Mesodermal cell (in vitro differentiated cells): ENCODE results near the gene MESP2.
"Not testable (repeated sequence)": the region's sequence is repeated elsewhere in the genome, so short reads cannot be mapped to it uniquely, and the experiment has no call there.

Source experiments
- H3K27ac ChIP-seq: 2 replicates; pipeline ENCODE4 v1.7.0; 2013; ENCODE audit warnings: mild to moderate bottlenecking, low read depth, low read length, moderate library complexity; ENCODE audit not compliant: severe bottlenecking
- H3K36me3 ChIP-seq: 2 replicates; pipeline ENCODE4 v1.7.1; 2013; ENCODE audit warnings: mild to moderate bottlenecking, low read length, moderate library complexity; ENCODE audit not compliant: control insufficient read depth, insufficient read depth
- H3K4me1 ChIP-seq: one replicate; pipeline ENCODE4 v1.7.1; 2013; ENCODE audit warnings: mild to moderate bottlenecking, low read length; ENCODE audit not compliant: insufficient read depth, control insufficient read depth, poor library complexity, severe bottlenecking
- H3K4me3 ChIP-seq: 2 replicates; pipeline ENCODE4 v1.7.0; 2013; ENCODE audit warnings: low read length, control low read depth, mild to moderate bottlenecking; ENCODE audit not compliant: insufficient read depth, poor library complexity, severe bottlenecking; ENCODE audit errors: extremely low read depth
- H3K9me3 ChIP-seq: 2 replicates; pipeline ENCODE4 v1.7.1; 2013; ENCODE audit warnings: mild to moderate bottlenecking, low read length, moderate library complexity; ENCODE audit not compliant: control insufficient read depth
- WGBS, 2 experiments: methylation state at CpG; one replicate each; pipeline ENCODE4 v1.1.5; 2013; ENCODE audit warnings: missing lambda C conversion rate in 2 of 2; ENCODE audit not compliant: insufficient coverage in 2 of 2; 5-methylcytosine and 5-hydroxymethylcytosine counted together

MESP2 gene

DNA sequence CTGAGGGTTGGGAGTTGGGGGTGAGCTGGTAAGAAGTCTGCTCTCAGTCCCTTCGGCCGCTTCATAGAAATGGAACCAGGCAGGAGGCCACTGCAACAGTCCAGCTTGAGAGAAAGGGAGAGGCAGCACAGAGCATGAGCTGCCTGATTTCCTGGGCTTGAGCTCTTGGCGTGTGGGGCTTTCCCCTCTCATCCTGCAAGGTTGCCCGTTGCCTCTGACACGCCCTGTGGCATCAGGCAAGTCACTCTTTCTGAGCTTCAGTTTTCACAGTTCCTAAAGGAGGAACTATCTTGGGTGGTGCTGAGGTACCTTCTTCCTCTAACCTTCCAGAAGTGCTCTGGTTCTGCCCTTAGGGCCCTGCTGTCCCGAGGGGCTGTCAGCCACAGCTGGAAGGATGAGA, 4.9 kb downstream of the MESP2 start:
- H3K36me3 ChIP-seq: no peaks in the 10 kb centered on the region
- 90 to 92% methylated on average over 4 to 6 of the region's 6 CpGs for WGBS, 2 experiments
- no peaks in the 10 kb centered on the region for H3K9me3 ChIP-seq

DNA sequence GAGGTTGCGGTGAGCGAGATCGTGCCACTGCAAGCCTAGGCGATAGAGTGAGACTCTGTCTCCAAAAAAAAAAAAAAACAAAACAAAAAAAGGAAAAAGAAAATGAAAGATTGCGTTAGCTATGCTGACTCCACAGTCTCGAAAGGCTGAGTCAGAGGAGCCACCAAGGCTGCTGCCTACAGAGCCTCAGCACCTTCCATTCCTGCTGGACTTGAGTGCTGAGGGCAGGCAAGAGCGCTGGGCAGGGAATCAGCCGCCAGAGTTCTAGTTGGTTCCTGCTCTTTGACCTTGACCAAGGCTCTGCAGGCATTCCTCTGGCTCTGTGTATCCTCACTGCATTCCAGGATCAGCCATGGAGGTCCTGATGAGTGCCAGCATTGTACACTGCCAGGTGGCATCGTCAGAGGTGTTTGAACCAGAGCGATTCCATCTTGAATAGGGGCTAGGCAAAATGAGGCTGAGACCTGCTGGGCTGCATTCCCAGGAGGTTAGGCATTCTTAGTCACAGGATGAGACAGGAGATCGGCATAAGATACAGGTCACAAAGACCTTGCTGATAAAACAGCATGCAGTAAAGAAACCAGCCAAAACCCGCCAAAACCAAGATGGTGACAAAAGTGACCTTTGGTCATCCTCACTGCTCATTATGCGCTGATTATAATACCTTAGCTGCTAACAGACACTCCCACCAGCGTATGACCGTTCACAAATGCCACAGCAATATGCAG, 5.9 kb downstream of the MESP2 start:
- 81 to 88% methylated on average over 13 to 14 of the region's 15 CpGs for WGBS, 2 experiments
- Histone ChIP-seq H3K4me3 (no peak overlapping the region), H3K27ac (no peak overlapping the region), H3K9me3 (no peaks in the 10 kb centered on the region), H3K36me3 (no peaks in the 10 kb centered on the region), H3K4me1 (peaks cover 22% of the 10 kb centered on the region)

More for the DNA sequence above, 4.9 kb downstream of the MESP2 start:
- Histone ChIP-seq H3K4me1 (peaks cover 22% of the 10 kb centered on the region), H3K4me3 (no peak overlapping the region), H3K27ac (no peak overlapping the region)

DNA sequence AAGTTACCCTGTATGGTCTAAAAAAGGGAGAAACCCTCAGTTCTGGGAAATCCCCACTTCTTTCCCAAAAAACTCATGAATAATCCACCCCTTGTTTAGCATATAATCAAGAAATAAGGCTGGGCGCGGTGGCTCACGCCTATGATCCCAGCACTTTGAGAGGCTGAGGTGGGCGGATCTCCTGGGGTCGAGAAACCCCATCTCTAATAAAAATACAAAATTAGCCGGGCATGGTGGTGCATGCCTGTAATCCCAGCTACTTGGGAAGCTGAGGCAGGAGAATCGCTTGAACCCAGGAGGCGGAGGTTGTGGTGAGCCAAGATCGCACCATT, 6.5 kb downstream of the MESP2 start:
- 100% methylated on average over 4 of the region's 9 CpGs; no CpG with 5 or more reads in 1 of the 2 experiments for WGBS, 2 experiments

DNA sequence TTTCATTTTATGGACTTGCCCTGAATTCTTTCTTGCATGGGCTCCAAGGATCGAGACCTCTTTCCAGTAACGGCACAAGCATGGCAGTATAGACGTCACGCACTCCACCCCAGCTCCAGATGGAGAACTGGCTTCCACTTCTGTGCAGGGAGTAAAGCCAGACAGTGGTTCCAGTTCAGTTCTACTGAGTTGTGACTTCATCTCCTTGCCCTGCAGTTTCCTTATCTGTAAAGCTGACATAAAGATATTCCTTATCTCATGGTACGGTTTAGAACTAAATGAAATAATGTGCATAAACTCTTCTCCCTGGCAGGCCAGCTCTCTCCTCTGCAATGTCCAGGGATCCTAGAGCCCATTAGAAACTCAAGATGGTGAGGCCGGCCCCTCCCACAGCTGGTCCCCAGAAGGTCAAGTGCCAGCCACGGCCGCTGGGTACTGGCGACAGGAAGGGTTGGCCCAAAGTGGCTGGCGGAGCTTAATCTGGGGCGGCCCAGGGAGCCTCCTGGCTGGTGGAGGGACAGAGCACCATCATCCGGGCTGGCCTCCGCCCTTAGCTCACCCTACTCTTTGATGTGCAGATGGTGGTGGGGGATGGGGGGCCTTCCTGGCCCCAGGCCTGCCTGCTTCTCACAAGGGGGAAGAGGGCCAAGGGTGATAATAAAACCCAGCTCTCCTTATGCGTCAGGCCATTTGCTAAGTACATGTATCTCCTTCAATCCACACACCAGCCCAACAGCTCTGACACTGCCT, 7.2 kb downstream of the MESP2 start:
- Histone ChIP-seq H3K36me3 (no peaks in the 10 kb centered on the region), H3K4me3 (no peak overlapping the region), H3K9me3 (no peaks in the 10 kb centered on the region), H3K4me1 (peaks cover 22% of the 10 kb centered on the region), H3K27ac (no peak overlapping the region)
- WGBS, 2 experiments: 50 to 53% methylated on average over 8 to 9 of the region's 14 CpGs

More for the DNA sequence above, 6.5 kb downstream of the MESP2 start:
- peaks cover 22% of the 10 kb centered on the region for H3K4me1 ChIP-seq
- not testable (repeated sequence) for H3K9me3 ChIP-seq, H3K36me3 ChIP-seq, H3K27ac ChIP-seq, H3K4me3 ChIP-seq

DNA sequence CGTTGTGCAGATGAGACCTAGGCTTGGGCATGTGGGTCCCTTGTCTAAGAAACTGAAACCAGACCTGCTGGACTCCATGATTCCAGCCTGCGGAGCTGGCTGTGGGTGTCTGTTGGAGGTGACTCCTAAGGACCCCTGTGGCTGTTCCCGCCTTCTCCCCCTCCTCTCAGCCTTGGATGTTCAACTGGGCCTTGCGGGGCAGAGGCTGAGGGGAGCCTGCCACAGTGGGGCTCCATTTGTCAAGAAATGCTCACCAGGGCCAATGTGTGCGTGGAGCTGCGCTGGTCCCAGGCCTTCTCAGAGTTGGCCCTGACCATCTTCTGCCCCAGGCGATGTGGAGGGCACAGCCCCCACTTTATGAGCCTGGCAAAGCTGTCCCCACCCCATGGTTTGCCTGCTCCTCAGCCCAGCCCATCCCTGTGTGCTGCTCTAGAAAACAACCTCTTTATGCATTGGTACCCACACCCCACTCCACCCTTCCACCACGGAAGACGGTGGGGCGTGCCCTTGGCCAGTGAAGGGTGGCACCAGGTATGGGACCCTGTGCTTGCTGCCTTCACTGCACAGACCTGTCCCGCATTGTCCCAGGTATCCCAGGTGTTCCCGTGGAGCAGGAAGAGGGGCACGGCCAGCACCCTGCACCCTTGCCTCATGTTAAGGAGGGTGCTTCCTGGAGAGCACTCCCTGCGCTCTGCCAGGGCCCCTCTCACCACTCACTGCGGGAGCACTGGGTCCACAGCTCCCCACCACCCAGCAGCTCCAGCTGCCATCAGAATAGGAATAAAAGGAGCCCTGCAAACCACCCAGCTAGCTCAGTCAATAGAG, 7.9 kb downstream of the MESP2 start:
- 88 to 89% methylated on average over 12 of the region's 15 CpGs for WGBS, 2 experiments
- H3K27ac ChIP-seq: no peak overlapping the region

DNA sequence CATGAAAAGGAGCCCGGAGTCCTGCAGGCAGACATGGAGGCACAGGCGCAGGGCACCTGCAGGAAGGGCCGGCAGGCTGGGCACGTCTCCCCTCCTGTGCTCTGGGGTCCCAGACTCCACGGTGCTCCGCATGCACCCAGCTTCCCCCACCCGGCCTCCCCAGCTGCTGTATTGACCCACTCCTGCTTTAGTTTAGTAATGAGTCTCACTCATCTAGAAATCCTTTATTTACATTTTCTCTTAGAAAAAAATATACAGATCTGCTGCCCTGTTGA, 8.5 kb downstream of the MESP2 start:
- no peaks in the 10 kb centered on the region for H3K9me3 ChIP-seq
- no peak overlapping the region for H3K4me3 ChIP-seq
- H3K4me1 ChIP-seq: peaks cover 22% of the 10 kb centered on the region
- WGBS, 2 experiments: 90 to 92% methylated on average over 3 to 7 of the region's 7 CpGs
- H3K27ac ChIP-seq: no peak overlapping the region
- H3K36me3 ChIP-seq: no peaks in the 10 kb centered on the region

More for the DNA sequence above, 7.9 kb downstream of the MESP2 start:
- Histone ChIP-seq H3K9me3 (no peaks in the 10 kb centered on the region), H3K36me3 (no peaks in the 10 kb centered on the region), H3K4me1 (peaks cover 22% of the 10 kb centered on the region), H3K4me3 (no peak overlapping the region)

DNA sequence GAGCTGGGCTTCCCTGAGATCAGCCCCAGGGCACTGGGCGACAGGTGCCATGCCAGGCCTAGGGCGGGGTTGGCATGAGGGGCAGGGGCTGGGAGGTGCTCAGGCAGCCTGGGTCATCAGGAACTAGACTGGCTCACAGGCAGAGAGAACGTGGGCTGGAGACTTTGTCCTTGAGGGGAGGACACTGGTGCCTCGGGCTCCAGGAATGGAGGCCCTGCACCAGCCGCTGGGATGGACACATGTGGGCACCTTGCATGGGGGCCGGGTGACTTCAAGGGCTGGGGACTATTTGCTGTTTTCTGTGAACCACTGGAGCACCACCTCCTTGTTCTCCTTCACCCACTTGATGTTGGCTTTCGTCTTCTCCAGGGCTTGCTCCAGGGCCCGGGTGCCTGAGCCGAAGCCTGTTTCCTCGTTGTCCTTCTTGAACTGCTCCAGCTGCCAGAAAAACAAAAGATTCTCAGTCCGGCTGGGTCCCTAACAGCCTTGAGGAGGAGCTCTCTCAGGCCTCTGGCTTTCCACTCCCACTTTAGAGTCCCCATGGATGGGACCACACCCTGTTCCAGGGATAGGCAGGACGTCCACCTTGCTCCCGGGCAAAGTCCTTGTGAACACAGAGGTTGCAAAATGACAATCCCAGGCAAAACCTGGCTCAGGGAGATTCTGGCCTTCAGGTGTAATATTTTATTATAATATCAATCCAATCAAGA, 9.1 kb downstream of the MESP2 start:
- H3K27ac ChIP-seq: no peak overlapping the region
- WGBS, 2 experiments: 90 to 92% methylated on average over 10 to 13 of the region's 13 CpGs
- H3K4me1 ChIP-seq: peaks cover 22% of the 10 kb centered on the region
- H3K36me3 ChIP-seq: no peaks in the 10 kb centered on the region
- H3K9me3 ChIP-seq: no peaks in the 10 kb centered on the region
- H3K4me3 ChIP-seq: no peak overlapping the region

DNA sequence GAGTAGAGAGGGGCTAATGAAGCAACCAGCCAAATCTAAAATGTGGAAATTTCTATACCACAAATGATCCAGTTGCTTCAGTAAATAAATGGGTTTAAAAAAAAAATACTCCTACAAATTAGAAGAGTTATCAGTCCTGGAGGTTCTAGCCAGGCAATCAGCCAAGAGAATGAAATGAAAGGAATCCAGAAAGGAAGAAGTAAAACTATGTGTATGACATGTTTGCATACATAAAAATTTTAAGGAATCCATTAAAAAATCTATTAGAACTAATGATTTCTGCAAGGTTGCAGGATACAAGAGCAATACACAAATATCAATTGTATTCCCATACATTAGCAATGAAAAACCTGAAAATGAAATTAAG, 9.6 kb downstream of the MESP2 start:
- Histone ChIP-seq H3K36me3 (no peaks in the 10 kb centered on the region), H3K4me3 (no peak overlapping the region), H3K4me1 (peaks cover 22% of the 10 kb centered on the region), H3K27ac (no peak overlapping the region), H3K9me3 (no peaks in the 10 kb centered on the region)

DNA sequence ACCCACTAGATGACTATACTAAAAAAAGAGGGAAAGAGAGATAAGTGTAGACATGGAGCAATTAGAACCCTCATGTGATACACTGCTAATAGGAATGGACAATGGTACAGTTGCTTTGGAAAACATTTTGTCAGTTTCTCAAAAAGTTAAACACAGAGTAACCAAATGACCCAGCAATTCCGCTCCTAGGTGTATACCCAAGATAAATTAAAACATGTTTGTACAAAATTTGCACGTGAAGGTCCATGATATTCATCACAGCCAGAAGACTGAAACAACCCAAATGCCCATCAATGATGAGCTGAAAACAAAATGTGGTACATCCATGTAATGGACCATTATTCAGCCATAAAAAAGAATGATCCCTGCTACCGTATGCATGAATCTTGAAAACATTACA, 11.8 kb downstream of the MESP2 start:
- 80 to 100% methylated on average over 1 to 2 of the region's 3 CpGs for WGBS, 2 experiments
- Histone ChIP-seq H3K4me1 (peaks cover 14% of the 10 kb centered on the region), H3K36me3 (no peaks in the 10 kb centered on the region), H3K9me3 (no peaks in the 10 kb centered on the region), H3K27ac (no peak overlapping the region), H3K4me3 (no peak overlapping the region)

DNA sequence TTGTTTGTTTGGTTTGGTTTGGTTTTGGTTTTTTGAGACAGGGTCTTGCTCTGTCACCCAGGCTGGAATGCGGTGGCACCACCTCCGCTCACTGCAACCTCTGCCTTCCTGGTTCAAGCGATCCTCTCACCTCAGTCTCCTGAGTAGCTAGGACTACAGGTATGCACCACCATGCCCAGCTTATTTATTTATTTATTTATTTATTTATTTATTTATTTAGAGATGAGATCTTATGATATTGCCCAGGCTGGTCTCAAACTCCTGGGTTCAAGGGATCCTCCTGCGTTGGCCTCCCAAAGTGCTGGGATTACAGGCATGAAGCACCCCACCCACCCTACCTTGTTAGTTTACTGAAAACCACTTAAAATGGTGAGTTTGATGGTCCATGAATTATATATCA, 12.5 kb downstream of the MESP2 start:
- H3K9me3 ChIP-seq, H3K36me3 ChIP-seq, H3K27ac ChIP-seq, H3K4me1 ChIP-seq, H3K4me3 ChIP-seq: not testable (repeated sequence)
- WGBS, 2 experiments: no CpG with 5 or more reads among the region's 4 CpGs
